NCI-H2227 (cell line): ENCODE data around the gene YAP1.

Experiments
- DNase-seq: peaks from one replicate; lab custom pipeline; 2025; ENCODE audit not compliant: unreplicated experiment; lab: John Stamatoyannopoulos, UW

The YAP1 gene

GRCh38 chr11:102157219-102157618 lies 47.0 kb downstream of the YAP1 start:
- no peak for DNase-seq

GRCh38 chr11:102158164-102158735 lies 48.0 kb downstream of the YAP1 start:
- DNase-seq: no peak

GRCh38 chr11:102163368-102163767 lies 53.1 kb downstream of the YAP1 start:
- no peak for DNase-seq

- no peak for DNase-seq
These were observed 56.2 kb downstream of the YAP1 start for GRCh38 chr11:102166175-102167064.

- DNase-seq: no peak
These were observed 58.2 kb downstream of the YAP1 start for GRCh38 chr11:102168481-102168880.

- no peak for DNase-seq
These were observed 60.9 kb downstream of the YAP1 start for GRCh38 chr11:102171101-102171500.

- DNase-seq: no peak
These were observed 62.0 kb downstream of the YAP1 start for GRCh38 chr11:102172127-102172848.

GRCh38 chr11:102177126-102177525 lies 66.9 kb downstream of the YAP1 start:
- no peak for DNase-seq

- no peak for DNase-seq
These were observed 67.9 kb downstream of the YAP1 start for GRCh38 chr11:102177974-102178631.

- no peak for DNase-seq
These were observed 69.1 kb downstream of the YAP1 start for GRCh38 chr11:102179371-102179770.

GRCh38 chr11:102184269-102184987 lies 74.2 kb downstream of the YAP1 start:
- DNase-seq: no peak

- DNase-seq: no peak
These were observed 76.4 kb downstream of the YAP1 start for GRCh38 chr11:102186551-102187191.

GRCh38 chr11:102187416-102188151 lies 77.3 kb downstream of the YAP1 start:
- DNase-seq: no peak

- no peak for DNase-seq
These were observed 78.2 kb downstream of the YAP1 start for GRCh38 chr11:102188488-102188887.

GRCh38 chr11:102191832-102192231 lies 81.6 kb downstream of the YAP1 start:
- DNase-seq: no peak

GRCh38 chr11:102192349-102193066 lies 82.3 kb downstream of the YAP1 start:
- no peak for DNase-seq

- no peak for DNase-seq
These were observed 84.0 kb downstream of the YAP1 start for GRCh38 chr11:102194257-102194656.

- no peak for DNase-seq
These were observed 84.7 kb downstream of the YAP1 start for GRCh38 chr11:102194990-102195389.

- DNase-seq: no peak
These were observed 86.1 kb downstream of the YAP1 start for GRCh38 chr11:102196351-102196750.
